HG02884 (cell line): Measurements from ENCODE around the gene PTMS.
A peak's percentile ranks its signal among the peaks of the same experiment; 100 is the strongest.

Experiments used
- ATAC-seq: cut with Tn5 transposase; IDR thresholded peaks from one replicate; pipeline ENCODE4 v1.9.1; 2021; ENCODE audit warnings: mild to moderate bottlenecking, moderate library complexity; ENCODE audit not compliant: unreplicated experiment

PTMS gene

DNA sequence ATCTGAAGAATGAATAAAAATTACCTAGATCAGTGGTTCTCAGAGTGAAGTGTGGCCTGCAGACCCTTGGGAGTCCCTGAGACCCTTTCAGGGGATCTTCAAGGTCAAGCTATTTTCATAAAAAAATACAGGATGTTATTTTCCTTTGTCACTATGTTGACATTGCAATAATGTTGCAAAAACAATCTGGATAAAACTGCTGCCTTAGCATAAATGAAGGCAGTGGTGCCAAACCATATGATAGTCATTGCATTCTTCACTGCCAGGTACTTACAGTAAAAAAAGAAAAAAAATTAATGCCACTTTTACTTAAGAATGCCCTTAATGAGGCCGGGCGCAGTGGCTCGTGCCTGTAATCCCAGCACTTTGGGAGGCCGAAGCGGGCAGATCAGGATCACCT lies 21.1 kb downstream of the PTMS start:
- ATAC-seq: no peak

GRCh38 chr12:6788972-6789924 lies 23.1 kb downstream of the PTMS start, which contains the start of gene CD4:
Gene CD4, plus strand, starts transcription at chr12:6789528. Its CDS starts 10,611 bp downstream, at chr12:6800139.
- ATAC-seq: no peak

DNA sequence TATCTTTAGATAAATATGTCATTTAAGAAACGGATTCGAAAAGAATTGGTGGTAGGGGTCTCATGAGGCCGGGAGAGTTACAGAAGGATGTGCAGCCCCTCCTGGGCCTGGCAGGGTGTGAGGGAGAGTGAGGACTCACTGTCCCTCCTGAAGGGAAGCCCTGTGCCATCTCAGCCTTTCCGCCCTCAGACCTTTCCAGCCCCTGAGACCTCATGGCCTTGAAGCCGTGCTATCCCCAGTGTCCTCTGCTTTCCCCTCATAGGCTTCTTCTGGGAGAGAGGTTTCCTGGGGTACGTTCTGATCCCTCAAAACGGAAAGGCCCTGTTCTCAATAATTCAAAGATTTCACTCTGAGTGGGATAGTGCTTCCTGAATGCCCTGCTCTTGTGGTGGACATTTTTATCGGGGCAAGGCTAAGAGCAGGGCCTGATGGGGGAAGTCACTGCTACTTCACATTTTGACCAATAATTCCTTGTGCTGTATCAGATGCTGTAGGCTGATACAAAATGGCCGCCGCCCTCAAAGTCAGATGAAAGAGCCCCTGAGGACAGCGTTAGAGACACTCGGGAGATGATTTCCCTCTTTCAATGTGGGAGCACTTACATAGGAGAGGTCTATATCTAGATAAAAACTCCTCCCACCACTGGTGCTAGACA lies 24.5 kb downstream of the PTMS start:
- ATAC-seq: no peak

DNA sequence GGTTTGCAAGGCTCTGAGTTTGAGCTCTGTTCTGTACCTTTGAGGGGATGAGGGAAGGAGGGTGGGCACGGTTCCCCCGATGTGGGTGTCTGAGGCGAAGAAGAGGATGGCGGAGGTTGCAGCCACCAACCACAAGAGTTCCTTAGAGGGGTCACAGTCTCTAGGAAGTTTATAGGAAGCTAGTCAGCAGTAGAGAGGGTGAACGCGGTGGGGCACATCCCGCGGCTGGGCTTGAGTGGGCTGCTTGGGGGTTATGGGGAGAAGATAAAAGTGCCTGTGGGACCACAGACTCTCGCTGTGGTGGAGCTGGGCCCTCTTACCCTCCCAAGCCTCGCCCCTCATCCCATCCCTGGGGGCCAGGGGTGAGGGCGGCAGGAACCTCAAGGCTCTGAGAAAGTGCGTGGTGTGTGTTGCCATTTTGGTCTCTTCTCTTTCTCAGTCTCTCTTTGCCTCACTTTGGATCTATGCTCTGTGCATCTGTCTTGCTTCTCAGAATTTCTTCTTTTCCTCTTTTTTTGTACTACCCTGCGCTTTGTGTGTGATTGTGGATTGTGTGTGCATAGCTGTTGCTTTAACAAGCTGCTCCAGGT lies 25.9 kb downstream of the PTMS start:
- no peak for ATAC-seq

- peak; percentile 45 for ATAC-seq
These were observed 26.5 kb downstream of the PTMS start for GRCh38 chr12:6792522-6793201.

DNA sequence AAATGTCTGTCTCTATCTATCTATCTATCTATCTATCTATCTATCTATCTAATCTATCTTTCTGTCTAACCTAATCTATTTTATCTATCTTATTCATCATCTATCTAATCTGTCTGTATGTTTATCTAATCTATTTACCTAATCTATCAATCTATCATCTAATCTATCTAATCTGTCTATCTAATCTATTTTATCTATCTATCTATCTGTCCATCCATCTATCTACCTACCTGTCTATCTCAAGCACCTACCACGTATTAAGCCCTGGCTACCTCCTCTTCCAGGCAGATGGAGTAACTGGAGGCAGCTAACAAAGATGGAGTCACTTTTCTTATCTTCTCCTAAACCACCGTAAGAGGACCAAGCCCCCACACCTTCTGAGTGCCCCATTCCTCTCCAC lies 28.9 kb downstream of the PTMS start:
- ATAC-seq: no peak

DNA sequence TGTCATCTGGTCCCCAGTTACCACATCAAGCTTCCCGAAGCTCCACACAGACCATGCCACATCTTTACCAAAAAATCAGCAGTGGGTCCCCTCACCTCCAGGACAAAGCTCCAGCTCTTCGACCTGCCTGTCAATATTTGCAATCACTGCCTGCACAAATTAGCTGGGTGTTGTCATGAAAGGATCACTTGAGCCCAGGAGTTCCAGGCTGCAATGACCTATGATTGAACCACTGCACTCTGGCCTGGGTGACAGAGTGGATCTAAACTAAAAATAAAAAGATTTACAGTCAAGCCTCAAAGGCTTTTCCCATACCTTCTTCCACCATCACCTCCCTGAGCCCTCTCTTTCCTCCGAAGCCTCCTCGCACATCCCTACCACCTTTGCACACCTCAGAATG lies 30.4 kb downstream of the PTMS start:
- ATAC-seq: no peak

GRCh38 chr12:6799147-6799546 lies 33.0 kb downstream of the PTMS start:
- ATAC-seq: no peak

DNA sequence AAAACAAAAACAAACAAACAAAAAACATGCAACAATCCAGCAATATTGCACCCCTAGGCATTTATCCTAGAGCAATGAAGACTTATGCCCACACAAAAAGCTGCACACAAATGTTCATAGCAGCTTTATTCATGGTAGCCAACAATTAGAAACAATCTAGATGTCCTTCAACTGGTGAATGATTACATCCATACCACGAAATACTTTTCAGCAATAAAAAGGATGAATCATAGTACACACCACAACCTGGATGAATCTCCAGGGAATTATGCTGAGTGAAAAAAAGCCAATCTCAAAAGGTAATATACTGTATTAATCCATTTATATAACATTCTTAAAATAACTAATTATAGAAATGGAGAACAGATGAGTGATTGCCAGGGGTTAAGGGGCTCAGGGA lies 41.0 kb downstream of the PTMS start:
- ATAC-seq: no peak

DNA sequence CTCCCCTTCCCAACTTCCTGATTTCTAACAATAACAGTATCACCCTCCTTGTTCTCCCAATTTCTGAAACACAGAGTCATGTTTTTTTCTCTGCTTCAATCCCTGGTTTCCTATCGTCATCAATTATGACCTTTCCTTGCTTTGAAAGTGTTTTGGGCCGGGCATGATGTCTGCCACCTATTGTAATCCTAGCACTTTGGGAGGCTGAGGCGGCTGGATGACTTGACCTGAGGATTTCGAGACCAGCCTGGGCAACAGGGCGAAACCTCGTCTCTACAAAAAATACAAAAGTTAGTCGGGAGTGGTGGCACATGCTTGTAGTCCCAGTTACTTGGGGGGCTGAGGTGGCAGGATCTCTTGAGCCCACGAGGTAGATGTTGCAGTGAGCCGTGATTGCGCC lies 42.9 kb downstream of the PTMS start:
- no peak for ATAC-seq

- ATAC-seq: no peak
These were observed 44.6 kb downstream of the PTMS start for GRCh38 chr12:6810758-6811157.

GRCh38 chr12:6813363-6813762 lies 47.2 kb downstream of the PTMS start:
- no peak for ATAC-seq

DNA sequence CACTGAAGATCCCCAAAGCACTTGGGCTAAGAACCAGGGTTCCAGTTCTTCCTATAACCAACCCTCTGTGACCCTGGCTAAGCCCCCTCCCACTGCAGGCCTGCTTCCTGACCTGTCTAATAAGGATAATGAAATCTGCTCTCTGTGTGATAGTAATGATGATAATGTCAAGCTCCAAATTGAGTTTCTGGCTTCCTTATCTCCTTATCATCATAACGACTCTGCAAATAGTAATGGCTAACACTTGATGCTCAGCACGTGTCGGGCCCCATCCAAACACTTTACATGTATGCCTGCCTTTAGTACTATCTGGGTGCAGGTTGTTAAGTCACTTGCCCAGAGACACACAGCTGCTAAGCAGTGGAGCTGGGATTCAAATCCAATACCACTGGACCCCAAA lies 50.4 kb downstream of the PTMS start:
- no peak for ATAC-seq

GRCh38 chr12:6817098-6817497 lies 50.9 kb downstream of the PTMS start:
- ATAC-seq: no peak

DNA sequence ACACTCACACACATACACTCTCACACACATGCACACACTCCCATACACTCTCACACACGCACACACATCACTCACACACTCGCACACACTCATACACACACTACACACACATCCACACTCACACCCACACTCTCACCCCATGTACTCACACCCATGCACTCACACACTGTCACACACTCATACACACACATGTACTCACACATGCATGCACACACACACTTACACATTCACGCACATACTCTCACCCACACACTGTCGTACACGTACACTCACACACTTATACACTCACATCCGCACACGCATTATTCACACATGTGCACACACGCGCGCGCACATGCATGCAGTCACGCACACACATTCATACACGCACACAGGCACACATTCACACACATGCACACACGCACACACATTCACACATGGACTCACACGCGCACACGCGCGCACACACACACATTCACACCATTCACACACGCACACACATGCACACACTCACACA lies 51.5 kb downstream of the PTMS start:
- ATAC-seq: no peak

- ATAC-seq: no peak
These were observed 52.1 kb downstream of the PTMS start for GRCh38 chr12:6818222-6818621.

DNA sequence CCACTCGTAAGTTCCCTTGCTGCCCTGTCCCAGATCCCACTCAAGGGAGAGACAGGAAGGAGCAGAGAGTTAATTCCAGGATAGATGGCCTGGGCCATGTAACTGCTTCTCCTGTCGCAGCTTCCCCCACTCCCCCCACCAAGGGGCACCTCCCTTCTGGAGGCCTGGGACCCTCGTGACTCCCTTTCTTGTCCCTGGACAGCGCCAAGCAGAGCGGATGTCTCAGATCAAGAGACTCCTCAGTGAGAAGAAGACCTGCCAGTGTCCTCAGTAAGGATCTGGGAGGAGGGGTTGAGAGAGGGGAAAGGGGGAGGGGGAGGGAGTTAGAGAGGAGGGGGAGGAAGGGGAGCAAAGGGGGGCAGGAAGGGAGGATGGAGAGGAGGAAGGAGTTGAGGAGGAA lies 52.5 kb downstream of the PTMS start:
- ATAC-seq: no peak

DNA sequence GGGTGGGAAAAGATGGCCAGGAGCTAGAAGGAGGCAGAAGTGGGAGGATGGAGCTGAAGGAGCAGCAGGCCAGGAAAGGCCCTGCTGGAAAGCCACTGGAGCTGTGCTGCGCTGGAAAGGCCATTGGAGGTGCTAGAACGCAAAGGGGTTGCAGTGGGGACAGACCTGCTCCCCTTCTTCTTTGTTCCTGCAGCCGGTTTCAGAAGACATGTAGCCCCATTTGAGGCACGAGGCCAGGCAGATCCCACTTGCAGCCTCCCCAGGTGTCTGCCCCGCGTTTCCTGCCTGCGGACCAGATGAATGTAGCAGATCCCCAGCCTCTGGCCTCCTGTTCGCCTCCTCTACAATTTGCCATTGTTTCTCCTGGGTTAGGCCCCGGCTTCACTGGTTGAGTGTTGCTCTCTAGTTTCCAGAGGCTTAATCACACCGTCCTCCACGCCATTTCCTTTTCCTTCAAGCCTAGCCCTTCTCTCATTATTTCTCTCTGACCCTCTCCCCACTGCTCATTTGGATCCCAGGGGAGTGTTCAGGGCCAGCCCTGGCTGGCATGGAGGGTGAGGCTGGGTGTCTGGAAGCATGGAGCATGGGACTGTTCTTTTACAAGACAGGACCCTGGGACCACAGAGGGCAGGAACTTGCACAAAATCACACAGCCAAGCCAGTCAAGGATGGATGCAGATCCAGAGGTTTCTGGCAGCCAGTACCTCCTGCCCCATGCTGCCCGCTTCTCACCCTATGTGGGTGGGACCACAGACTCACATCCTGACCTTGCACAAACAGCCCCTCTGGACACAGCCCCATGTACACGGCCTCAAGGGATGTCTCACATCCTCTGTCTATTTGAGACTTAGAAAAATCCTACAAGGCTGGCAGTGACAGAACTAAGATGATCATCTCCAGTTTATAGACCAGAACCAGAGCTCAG lies 53.2 kb downstream of the PTMS start:
- no peak for ATAC-seq

GRCh38 chr12:6820166-6820565 lies 54.0 kb downstream of the PTMS start:
- no peak for ATAC-seq
